NOMO-1 (cell line): ENCODE measurements around the gene ESCO1.
"Not testable (repeated sequence)": the region's sequence is repeated elsewhere in the genome, so short reads cannot be mapped to it uniquely, and the experiment has no call there.

Source experiments
- DNase-seq, 2 experiments: peaks; one replicate each; lab custom pipeline; 2025; ENCODE audit not compliant: unreplicated experiment in 2 of 2; lab: John Stamatoyannopoulos, UW

ESCO1 gene

DNA sequence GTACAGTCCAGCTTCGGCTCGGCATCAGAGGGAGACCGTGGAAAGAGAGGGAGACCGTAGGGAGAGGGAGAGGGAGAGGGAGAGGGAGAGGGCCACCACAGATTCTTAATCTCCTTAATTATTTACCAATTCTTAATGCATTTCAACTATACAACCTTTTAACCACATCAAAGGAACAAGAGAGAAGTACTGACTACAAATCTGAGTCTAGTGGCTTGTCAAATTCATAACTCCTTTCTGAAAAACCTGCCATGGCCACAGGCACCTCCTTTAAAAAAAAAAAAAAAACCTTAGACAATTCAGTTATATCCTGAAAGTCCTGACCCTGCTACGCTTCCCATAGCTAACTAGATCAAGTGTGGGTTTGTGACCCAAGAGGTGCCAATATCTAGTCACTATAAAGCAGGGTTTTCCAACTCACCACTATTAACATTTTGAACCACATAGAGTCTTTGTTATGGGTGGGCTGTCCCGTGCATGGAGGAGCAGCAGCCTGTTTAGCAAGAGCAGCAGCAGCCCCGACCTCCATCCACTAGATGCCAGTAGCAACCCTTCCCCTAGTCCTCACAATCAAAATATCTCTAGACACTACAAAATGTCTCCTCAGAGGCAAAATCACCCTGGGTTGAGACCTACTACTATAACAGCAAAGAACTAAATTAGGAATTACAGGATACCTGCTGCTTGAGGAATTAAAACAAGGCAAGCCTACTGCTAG, 6.8 kb downstream of the ESCO1 start:
- no peak for DNase-seq

DNA sequence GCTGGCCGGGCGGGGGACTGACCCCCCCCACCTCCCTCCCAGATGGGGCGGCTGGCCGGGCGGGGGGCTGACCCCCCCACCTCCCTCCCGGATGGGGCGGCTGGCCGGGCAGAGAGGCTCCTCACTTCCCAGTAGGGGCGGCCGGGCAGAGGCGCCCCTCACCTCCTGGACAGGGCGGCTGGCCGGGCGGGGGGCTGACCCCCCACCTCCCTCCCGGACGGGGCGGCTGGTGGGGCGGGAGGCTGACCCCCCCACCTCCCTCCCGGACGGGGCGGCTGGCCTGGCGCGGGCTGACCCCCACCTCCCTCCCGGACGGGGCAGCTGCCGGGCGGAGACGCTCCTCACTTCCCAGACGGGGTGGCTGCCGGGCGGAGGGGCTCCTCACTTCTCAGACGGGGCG, 8.1 kb downstream of the ESCO1 start:
- not testable (repeated sequence) for DNase-seq

DNA sequence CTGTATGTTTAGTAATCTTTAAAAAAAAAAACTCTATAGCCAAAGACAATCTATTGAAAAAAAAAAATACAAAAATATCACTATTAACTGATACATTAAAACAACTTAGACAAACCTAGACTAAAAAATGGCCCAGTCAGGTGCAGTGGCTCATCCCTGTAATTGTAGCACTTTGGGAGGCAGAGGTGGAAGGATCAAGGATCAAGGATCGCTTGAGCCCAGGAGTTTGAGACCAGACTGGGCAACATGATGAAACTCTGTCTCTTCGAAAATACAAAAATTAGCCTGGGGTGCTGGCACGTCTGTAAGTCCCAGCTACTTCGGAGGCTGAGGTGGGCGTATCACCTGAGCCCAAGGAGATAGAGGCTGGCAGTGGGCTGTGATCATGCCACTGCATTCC, 16.1 kb downstream of the ESCO1 start:
- no peak for DNase-seq

DNA sequence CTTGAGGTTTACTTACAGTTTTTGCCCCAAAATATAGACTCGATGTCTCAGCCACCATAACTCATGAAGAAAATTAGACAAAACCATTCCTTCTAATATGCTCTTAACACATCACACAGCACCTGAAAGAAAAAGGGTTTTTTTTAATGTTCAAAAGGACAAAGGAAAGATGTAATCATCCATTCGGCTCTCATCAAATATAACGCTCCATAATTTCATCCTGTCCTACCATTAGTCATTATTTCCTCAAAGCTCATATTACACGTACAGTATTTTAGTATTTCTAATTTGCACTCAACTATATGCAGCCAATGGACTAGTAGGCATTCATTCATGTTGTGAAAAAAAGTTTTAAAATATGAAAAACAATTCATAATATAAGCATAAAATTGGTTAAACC, 24.8 kb downstream of the ESCO1 start:
- no peak for DNase-seq

DNA sequence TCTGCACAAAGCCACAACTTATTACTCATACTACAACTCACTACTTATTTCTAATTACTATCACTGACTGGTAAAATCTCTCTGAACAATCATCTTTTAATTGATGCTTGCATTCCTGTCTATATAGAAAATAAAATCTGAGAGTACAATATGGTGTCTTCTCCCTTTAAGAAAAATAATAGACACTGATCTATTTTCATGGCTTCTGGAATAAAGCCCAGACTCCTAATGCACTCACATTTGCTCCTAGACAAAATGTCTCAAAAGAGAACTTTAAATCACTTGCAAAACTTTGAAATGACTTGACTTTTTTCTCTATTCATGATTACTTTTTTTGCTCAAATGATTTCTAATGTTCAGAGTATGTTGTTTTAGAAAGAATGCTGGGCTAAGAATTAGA, 28.7 kb downstream of the ESCO1 start:
- DNase-seq, result no peak

DNA sequence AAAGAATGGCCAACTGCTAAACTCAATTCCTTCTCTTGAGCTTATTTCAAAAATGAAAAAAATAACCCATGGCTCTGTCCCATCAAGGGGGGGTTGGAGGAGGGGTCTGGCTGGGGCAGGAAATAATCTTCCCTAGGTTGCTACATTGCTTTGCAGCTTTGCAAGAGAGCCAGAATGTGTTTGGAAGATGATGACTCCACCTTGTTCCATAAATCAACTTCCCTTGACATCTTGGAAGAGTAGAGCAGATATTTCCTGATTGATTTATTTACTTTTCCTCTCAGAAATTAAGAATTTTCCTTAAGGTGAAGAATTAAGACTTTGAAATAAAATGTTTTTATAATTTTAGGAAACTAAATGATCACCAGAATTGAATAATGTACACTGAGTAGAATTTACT, 41.3 kb downstream of the ESCO1 start:
- DNase-seq, result no peak

DNA sequence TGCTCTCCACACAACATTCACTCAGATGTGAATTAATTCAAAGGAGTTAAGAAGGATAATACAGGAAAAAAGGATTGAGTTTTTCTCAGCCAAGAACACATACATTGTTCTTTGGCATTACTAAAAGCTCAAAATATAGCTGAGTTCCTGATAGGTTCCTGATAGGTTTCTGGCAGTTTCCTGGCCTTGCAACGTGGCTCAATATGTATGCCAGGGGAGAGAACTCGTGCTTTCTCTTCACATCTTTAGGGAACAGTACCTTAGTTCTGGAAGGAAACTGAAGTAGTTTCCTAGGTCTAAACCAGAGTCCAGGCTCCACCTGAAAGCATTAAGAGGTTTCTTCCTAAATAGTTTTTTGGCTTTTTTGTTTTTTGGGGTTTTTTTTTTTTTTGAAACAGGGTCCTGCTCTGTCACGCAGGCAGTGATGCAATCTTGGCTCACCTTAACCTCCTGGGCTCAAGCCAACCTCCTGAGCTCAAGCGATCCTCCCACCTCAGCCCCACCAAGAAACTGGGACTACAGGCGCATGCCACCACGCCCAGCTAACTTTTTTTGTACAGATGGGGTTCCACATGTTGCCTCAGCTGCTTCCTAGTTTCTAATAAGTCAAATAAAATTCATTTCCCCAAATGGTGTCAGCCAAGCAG, 42.8 kb downstream of the ESCO1 start:
- DNase-seq, result no peak

DNA sequence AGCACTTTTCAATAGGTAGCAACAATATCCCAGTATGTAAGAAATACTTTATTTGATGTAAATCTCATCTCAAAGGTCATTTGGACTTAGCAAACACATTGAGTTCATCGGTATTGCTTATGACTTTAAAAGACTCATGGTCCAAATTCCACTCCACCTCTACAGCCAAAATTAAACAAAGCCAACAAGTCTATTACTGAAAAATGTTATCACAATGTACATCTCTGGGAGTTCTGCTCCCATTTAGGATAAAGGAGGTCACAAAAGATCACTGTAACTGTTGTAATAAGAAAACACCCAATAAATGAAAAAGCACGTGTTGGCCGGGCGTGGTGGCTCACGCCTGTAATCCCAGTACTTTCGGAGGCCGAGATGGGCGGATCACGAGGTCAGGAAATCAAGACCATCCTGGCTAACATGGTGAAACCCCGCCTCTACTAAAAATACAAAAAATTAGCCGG, 50.0 kb downstream of the ESCO1 start:
- DNase-seq, result no peak

DNA sequence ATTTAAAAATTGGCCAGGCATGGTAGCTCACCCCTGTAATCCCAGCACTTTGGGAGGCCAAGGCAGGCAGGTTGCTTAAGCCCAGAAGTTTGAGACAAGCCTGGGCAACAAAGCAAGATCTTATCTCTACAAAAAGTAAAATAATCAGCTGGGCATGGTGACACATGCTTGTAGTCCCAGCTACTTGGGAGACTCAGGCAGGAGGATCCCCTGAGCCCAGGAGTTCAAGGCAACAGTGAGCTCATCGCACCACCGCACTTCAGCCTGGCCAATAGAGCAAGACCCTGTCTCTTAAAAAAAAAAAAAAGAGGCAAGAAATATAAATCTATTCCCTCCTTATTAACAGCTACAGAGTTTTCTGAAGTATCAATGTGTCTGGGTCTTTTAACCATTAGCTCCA, 51.9 kb downstream of the ESCO1 start:
- no peak for DNase-seq

DNA sequence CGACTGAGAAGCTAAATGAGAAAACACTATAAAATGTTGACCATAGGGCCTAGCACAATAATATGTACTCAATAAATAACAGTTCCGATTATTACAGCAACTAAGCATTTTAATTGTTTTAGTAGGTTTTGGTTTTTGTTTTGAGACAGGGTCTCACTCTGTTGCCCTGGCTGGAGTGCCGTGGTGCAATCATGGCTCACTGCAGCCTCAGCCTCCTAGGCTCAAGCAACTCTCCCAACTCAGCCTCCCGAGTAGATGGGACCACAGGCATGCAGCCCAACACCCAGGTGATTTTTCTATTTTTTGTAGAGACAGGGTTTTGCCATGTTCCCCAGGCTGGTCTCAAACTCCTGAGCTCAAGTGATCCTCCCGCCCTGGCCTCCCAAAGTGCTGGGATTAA, 54.1 kb downstream of the ESCO1 start:
- no peak for DNase-seq

DNA sequence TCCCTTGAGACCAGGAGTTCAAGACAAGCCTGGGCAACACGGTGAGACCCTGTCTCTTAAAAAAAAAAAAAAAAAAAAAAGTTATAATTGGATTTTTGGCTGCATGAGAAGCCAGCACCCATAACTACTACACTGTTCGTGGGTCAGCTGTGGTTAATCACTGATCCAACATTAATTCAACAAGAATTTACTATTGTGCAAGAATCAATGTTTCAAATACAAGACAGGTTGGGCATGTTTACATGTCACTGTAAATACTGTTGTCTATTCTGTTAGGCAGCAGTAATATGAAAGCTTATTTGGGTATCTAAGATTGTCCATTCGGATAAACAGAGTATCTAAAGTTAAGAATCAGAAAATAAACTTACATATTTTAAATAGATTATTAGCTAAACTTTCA, 62.3 kb downstream of the ESCO1 start:
- DNase-seq, result no peak

DNA sequence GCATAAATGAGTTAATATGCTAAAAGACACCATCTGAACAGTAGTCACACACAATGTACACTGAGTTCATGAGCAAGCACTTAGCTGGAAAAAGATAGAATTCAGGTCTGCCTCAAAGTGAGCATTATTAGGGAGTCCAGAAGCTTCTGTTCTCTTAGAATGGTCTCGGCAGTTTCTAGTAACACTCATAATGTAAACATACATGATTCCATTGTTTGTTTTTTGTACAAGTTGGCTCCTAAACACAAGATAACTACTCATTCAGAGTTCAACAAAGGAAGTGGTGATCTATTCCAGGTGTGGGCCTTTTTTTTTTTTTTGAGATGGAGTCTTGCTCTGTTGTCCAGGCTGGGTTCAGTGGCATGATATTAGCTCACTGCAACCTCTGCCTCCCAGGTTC, 66.2 kb downstream of the ESCO1 start:
- DNase-seq, result no peak

DNA sequence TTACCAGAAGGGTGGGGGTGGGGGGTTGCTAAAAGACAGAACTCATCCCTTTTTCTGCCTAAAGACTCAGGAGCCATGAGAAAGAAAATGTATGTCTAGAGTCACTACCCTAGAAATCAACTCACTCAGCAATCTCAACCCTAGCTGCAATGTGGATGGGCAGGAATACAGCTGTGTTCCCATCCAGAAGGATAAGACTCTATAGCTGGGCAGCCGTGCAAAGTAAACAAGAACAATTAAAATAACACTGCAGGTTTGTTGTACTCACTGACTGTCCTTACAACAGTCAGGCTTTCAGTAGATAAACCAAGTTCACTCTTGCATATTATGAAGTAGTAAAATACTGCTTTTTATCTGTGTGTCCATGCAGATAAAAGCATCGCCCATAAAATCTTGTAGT, 74.0 kb downstream of the ESCO1 start:
- DNase-seq, result no peak

DNA sequence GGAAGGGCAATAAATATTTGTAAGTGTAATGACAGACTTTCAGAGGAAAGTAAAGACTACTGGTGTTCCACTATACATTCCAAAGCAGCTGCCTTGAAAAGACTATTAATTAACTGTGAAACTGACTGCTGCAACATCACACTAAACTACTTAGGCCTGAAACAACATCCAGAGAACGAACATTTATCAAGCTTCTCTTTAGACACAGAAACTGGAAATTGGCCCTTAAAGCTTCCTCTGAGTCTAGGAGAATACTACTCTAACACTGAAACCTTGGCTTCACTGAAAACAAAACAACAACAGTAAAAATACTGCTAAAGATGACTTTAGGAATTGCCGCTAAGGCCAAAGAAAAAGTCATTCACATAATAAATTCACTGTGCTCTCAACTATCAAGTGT, 74.6 kb downstream of the ESCO1 start:
- DNase-seq, result no peak

DNA sequence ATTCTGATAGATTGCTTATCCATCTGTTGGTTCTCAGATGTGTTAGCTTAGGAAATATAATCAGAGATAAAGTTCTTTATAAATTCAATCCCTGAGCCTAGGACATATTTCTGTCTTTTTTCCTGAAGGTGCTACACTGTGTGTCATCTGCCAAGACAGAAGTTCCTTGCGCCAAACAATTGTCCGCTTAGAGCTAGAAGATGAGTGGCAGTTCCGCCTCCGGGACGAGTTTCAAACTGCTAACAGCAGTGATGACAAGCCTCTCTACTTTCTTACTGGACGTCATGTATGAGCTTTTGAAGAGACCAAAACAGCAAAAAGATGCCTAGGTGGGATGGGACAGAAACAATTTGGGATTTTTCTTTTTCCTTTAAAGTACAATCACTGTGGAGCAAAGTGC, 78.0 kb downstream of the ESCO1 start:
- DNase-seq, result no peak

DNA sequence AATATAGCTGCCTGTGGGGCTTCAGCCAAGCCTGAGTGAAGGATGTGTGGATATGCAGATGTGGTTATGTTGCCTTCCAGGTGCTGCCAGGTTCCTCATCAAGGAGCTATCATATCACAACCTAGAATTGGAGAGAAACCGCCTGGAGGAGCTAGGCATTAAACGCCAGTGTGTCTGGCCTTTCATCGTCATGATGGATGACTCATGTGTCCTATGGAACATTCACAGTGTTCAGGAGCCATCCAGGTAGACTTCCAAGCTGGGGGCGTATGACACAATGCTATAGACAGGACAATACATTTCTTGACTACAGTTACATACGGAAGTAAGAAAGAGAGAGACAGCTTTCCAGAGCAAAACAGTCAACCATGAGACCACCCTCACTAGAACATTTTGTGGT, 86.8 kb downstream of the ESCO1 start:
- DNase-seq, result no peak

DNA sequence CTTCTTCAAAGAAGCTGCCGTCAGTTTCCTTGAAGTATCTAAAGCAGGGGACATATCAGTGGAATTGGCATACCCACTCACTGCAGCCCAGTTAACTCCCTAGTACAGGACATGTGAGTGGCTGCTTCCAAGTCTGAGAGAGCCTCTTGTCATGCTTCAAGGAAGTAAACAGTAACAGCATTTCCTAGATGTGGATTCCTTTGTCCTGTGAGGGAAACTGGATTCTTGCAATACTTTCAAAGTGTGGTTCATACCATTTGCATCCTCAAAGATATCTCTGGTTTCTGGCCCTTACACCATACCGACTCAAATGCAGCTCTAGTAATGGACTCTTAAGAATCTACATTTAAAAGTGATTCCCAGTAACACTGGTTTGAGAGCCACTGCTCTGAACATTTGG, 87.2 kb downstream of the ESCO1 start:
- no peak for DNase-seq

DNA sequence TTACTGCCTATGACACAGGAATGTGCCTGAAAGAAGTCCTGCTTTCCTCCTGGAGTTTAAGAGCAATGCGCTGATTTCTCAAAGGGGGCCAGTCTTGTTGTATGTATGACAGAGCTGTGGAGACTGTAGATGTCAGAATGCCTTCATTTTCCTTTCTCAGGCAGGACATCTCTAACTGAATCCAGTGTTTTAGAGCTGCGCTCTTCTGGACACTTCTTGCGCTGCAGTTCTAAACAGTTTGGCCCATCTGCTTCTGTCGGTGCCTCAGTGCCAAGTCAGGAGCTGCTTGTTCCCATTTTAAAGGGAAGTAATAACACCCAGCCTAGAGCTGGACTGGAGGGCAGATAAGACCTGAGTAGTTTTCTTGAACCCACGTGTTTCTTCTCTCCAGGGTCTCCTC, 91.4 kb downstream of the ESCO1 start:
- DNase-seq, result no peak

DNA sequence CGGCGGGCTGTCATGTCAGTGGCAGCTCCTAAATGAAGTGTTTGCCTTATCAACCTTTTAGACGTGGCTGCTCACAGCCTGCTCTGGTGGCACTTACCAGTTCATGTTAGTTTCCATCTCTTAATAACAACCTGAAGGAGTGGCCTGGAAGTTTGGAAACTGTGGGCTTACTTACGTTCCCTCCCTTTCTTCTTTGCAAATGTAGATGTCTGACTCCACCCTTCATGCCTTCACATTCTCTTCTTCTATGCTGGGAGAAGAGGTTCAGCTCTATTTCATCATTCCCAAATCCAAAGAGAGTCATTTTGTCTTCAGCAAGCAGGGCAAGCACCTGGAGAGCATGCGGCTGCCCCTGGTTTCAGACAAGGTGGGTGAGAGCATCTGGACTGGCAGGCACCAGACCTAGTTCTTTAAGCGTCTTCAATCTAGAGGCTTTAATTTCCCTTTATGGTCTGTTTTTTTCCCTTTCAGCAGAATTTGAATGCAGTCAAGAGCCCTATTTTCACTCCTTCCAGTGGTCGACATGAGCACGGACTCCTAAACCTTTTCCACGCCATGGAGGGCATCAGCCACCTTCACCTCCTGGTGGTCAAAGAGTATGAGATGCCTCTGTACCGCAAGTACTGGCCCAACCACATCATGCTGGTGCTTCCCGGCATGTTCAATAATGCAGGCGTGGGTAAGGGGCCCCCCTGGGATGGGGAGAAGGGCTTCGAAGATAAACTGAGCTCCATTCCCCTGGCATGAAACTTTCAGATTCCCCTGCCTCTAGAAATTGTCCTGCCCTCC, 92.4 kb downstream of the ESCO1 start:
- no peak for DNase-seq

DNA sequence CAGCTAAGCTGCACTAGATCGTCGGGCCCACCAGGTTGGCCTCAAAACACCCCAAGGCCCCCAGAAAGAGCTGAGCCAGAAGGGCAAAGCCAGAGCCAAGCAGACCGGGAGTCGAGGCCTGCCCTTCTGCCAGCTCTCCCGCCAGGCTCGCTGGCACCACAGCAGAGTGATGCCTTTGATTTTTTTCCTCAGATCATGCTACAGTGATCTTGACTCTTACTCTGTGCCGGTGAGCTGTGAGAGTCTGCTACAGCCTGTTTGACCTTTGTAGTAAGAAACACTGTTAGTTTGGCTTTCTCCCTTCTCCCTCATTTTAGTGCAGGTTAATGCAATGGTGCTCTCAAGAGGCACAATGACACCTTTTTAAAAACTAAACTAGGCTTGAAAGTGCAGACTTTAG, 97.8 kb downstream of the ESCO1 start:
- DNase-seq, result no peak

DNA sequence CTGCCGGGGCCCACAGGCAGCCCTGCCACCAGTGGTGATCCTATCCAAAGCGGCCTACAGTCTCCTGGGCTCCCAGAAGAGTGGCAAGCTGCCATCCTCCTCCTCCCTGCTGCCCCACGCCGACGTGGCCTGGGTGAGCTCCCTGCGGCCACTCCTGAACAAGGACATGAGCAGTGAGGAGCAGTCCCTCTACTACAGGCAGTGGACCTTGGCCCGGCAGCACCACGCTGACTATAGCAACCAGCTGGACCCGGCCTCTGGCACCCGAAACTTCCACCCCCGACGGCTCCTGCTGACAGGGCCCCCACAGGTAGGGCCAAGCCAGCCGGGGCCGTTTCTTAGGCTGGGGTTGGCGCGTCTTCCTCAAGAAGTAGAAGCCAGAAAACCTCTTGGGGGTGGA, 100.5 kb downstream of the ESCO1 start:
- DNase-seq, result no peak

DNA sequence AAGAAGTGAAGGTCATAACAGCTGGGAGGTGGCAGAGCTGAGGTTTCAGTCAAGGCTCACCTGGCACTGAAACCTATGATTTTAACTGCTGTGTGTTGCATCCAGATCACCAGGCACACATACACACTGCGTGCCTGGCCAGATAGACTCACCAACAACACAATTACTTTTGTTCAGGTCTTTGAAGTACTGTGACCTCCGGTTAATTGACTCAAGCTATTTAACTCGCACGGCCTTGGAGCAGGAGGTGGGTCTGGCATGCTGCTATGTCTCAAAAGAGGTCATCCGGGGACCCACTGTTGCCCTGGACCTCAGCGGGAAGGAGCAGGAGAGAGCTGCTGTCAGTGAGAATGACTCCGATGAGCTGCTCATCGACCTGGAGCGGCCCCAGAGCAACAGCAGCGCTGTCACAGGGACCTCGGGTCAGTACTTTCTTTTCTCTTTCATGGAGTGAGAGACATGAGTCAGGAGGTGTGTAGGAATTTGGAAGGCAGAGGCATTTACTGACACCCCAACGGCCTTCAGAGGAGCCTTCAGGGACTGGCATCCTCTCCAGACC, 104.1 kb downstream of the ESCO1 start:
- no peak for DNase-seq
